Measurements from ENCODE around the gene P2RX5.
"Not testable (repeated sequence)": the region's sequence is repeated elsewhere in the genome, so short reads cannot be mapped to it uniquely, and the experiment has no call there.

Gene P2RX5, protein sequence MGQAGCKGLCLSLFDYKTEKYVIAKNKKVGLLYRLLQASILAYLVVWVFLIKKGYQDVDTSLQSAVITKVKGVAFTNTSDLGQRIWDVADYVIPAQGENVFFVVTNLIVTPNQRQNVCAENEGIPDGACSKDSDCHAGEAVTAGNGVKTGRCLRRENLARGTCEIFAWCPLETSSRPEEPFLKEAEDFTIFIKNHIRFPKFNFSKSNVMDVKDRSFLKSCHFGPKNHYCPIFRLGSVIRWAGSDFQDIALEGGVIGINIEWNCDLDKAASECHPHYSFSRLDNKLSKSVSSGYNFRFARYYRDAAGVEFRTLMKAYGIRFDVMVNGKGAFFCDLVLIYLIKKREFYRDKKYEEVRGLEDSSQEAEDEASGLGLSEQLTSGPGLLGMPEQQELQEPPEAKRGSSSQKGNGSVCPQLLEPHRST

DNA sequence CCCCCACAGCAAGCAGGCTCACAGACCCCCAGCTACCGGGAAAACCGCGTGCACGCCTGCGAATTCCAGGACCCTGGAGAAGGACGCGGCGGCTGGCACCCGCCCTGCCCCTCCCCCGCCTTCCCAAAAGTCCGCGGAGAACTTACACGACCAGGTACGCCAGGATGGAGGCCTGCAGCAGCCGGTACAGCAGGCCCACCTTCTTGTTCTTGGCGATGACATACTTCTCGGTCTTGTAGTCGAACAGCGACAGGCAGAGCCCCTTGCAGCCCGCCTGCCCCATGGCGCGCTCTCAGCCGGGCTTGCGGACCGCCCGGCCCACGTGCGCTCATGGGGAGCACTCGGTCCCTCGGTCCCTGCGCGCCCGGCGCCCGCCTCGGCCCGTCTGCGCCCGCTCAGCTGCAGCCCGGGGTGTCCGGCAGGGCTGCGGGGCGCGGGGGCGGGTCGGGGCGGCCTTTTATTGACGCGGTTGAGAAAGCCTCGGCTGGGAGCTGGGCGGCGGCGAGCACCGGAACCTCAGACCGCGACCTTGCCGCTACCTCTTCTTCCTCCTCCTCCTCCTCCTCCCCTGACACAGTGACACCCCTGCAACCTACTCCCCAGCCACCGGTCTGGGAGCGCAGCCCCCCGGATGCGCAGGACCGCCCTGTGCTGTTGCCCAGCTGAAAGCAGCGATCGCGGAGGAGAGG is at the start of gene P2RX5:
Gene P2RX5 (minus strand): TSS at position 433 of the 689 bp plus-strand sequence. CDS start 150 bp downstream, at position 283.
- peak; percentile 5 for DNase-seq

DNA sequence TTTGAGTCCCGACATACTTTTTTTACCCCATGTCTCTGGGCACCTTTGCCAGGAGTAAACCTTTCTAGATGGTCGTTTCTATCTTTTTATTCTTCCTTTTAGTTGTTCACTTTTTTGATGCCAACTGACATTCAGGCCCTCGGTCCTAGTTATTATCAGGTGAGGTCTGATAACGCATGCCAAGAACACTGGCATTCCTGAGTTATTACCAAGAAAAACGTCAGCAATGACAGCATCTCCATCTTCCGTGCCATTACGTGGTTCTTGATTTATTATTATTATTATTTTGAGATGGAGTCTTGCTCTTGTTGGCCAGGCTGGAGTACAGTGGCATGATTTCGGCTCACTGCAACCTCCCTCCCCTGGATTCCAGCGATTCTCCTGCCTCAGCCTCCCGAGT is 49.1 kb upstream of the P2RX5 start:
- no peak for DNase-seq

DNA sequence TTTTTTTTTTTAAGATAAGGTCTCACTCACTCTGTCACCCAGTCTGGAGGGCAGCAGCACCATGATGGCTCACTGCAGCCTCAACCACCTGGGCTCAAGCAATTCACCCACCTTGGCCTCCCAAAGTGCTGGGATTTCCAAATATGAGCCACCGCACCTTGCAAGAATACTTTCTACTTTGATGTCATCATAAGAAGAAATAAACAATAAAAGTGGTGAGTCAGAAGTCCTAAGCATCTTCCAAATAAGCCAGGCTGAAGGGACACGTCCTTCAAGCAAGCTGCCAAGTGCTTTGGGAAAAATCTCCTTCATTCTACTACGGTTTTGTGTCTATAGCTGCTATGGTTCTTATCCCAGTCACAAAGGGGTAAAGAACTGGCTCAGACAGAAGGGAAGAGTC is 48.1 kb upstream of the P2RX5 start:
- DNase-seq: no peak

DNA sequence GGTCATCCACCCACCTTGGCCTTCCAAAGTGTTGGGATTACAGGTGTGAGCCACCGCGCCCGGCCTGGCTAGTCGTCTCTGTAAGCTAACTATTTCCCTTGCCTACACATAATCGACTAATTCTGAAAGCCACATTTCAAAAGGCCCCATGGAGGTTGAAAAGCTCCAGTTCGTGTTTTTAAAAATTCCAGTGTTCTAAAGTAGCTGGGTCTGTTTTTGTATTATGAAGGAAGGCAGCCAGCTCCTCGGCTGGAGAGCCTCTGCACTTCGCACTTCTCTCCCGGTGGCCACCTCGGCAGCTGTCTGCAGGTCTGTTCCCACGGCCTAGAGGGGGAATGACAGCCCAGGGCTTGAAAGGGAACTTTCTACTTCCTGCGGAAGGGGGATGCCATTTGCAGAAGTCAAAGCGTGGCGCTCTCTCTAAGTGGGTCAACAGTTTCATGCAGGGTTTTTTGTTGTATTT is 44.7 kb upstream of the P2RX5 start:
- DNase-seq: peak; percentile 23

DNA sequence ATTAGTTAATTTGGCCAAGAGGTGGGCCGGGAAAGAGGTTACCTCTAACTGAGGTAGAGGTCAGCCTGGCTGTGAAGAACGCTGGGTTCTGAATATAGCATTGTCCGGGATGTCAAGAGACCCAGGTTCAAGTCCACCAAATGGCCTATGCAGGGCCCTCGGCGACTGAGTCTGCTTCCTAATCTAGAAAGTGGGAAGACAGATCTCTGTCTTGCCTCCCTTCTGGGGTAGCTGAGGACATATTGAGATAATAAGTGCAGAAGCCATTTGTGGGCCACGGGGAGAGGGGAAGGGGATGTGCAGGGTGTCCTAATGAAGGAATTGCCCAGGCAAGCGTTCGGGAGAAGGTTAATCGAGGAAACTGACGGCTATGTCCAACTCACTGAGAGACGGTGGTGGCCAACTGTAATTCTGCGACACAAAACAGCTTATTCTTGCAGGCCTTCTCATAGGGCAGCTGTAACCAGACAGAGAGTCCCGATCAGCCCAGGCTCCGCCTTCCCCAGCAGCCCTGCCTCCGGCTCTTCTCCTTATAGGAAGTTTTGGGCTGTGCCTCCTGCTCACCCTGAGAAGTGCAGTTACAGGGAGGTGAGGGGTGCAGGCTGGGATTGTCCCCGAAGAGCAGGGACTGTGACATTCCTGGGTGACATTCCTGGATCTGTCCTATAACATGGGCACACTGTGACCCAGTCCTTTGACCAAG is 43.6 kb upstream of the P2RX5 start:
- no peak for DNase-seq

DNA sequence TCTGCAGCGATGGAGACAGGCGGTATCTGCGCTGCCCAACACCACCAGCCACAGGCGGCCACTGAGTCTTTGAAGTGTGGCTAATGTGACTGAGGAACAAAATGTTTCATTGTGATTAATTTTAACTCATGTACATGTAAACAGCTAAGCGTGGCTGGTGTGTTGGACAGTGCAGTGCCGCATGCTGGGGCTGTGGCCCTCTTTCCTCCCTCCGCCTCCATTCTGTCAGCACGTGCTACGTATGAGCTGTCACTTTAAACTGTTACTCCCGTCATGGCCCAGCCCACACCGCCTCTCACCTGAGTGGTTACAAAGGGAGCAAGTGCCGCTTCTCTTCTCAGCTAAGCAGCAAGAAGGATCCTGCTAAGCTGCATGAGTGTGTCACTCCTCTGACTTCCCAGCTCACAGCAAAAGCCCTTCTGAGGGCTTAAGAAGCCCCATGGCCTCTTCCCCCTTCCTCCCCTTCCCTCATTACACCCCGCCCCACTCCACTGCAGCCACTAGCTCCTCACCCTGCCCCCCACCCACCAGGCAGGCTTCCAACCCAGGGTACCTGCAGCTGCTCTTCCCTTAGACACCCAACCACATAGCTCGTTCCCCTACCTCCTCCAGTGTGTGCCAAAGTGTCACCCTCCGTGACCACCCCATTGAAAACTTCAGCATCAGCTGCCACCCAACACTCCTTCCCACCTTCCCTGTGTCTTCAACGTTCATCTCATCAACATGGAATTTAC is 42.8 kb upstream of the P2RX5 start:
- DNase-seq: no peak

DNA sequence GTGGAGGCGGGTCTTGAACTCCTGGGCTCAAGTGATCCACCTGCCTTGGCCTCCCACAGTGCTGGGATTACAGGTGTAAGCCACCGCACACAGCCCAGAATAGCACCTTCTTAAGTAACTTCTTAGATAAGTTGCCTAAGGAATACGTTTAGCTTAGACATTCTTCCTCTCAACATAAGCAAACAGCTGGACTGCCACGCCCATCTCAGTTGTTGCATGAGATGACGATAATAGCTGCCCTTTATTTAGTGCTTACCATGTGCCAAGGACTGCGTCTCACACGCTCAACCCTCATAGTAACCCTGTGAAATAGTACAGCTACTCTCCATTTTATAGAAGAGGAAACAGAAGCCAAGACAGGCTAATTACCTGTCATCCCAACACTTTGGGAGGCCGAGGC is 39.6 kb upstream of the P2RX5 start:
- no peak for DNase-seq

DNA sequence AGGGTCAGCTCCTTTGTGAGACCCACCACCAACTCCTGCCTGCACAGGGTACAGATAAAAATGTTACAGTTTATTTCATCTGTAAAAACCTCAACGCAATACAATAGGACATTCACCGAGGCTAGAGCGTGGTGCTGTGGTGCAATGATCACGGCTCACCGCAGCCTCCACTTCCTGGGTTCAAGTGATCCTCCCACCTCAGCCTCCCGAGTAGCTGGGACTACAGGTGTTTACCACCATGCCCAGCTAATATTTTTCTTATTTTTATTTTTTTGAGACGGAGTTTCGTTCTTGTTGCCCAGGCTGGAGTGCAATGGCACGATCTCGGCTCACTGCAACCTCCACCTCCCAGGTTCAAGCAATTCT is 38.9 kb upstream of the P2RX5 start:
- DNase-seq: not testable (repeated sequence)

DNA sequence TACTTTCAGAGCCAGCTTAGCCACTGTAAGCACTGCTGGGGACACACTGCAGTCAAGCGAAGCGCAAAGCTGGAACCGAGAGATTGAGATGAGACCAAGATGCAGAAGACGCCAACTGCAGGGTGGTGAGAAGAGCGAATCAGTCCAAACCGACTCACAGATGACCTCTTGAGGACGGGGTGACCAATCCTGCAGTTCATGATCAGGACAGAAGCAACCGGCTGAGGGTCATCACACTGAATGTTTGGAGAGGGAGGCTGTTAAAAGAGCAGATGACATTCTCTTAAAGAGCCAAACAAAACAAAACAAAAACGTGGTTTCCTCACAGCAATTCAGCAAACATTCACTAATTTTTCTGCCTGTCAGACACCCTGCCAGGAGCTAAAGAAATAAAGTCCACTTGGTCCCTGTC is 36.3 kb upstream of the P2RX5 start:
- DNase-seq: no peak

DNA sequence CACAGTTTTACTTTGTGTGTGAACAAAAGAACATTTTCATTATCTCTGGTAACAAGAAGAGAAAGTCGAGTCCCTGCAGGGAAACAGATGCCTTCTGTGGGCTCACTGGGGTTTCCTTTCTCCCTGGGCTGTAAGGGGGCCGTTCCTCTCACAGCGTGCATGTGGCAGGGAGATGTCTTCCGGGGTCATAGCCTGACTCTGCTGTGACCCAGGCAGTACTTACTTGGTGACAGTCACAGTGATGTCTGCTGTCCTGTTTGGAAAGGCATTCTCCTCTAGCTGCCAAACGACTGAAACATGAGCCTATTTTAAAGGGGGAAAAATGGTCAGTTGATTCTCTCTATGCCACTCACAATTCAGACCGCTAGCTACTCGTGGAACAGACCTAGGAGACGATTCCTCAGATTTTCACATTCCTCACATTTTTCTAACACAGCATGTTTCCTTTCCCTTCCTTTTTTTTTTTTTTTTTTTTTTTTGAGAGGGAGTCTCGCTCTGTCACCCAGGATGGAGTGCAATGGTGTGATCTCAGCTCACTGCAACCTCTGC is 35.0 kb upstream of the P2RX5 start:
- no peak for DNase-seq

DNA sequence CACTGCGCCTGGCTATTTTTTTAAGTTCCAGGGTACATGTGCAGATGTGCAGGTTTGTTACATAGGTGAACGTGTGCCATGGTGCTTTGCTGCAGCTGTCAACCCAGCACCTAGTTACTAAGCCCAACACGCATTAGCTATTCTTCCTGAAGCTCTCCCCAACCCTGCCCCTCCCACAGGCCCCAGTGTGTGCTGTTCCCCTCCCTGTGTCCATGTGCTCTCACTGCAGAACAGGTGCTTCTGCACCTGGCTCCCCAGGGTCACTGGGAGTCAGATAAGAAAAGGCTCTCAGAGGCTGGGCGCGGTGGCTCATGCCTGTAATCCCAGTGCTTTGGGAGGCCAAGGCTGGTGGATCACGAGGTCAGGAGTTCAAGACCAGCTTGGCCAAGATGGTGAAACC is 33.9 kb upstream of the P2RX5 start:
- no peak for DNase-seq

DNA sequence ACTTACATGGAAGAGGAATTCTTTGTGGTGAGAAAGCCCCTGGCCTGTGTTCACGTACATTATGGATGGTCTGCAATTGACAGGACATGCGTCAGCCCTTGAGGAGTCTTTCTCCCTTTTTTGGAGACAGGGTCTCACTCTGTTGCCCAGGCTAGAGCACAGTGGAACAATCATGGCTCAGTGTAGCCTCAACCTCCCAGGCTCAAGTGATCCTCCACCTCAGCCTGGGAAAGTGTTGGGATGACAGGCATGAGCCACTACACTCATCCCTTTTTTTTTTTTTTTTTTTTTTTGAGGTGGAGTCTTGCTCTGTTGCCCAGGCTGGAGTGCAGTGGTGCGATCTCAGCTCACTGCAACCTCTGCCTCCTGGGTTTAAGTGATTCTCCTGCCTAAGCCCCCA is 32.1 kb upstream of the P2RX5 start:
- DNase-seq: not testable (repeated sequence)

DNA sequence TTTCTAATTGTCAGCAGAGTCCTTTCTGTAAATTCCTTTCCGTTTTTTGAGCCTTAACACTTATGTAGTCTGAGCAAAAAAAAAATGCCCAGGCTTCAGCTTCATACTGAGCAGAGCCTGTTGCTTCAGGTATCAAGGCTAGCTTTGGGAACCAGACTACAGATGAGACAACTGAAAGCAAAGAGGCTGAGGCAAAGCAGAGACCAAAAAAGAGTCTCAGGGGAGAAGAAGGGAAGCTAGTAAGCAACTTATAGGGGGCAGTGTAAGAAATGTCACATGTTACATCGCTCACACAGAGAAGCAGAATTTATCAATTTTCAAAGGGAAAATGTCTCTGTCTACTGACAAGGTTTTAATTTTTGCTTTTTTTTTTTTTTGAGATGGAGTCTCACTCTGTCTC is 31.1 kb upstream of the P2RX5 start:
- no peak for DNase-seq

DNA sequence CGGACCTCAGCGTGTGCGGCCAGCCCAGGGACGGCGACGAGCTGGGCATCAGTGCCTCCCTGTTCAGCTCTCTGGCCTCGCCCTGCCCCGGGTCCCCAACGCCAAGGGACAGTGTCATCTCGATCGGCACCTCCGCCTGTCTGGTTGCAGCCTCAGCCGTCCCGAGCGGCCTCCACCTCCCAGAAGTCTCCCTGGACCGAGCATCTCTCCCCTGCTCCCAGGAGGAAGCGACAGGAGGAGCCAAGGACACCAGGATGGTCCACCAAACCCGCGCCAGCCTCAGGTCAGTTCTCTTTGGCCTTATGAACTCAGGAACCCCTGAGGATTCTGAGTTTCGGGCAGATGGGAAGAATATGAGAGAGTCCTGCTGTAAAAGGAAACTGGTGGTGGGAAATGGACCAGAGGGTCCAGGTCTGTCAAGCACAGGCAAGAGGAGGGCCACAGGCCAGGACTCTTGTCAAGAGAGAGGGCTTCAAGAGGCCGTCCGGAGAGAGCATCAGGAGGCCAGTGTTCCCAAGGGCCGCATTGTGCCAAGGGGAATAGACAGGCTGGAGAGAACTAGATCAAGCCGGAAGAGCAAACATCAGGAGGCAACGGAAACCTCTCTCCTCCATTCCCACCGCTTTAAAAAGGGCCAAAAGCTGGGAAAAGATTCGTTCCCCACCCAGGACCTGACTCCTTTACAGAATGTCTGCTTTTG is 28.6 kb upstream of the P2RX5 start:
- no peak for DNase-seq

DNA sequence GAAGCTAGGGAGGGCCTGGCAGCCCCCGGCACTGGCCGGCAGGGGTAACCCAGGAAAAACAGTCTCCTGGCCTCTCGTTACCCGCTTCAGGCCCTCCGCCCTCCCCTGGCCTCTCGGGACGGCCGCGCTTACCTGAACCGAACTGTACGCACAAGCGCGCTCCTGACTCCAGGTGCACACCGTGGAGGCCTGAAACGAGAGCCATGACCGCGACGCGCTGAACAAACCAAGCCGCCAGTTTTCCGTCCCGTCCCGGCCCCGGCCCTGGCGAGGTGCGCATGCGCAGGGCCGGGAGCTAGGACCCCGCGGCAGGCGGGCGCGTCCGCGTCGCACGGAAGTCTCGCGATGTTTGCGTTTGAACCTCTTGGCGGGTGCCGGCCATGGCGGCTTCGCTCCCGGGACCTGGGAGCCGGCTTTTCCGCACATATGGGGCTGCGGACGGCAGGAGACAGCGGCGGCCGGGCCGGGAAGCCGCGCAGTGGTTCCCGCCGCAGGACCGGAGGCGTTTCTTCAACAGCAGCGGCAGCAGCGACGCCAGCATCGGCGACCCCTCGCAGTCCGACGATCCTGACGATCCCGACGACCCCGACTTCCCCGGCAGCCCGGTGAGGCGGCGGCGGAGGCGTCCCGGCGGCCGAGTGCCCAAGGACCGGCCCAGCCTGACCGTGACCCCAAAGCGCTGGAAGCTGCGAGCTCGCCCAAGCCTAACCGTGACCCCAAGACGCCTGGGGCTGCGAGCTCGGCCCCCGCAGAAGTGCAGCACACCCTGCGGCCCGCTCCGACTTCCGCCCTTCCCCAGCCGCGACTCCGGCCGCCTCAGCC is 27.8 kb upstream of the P2RX5 start, which contains the start of gene HASPIN:
Gene HASPIN (plus strand): TSS at position 348 of the 822 bp plus-strand sequence. CDS start 33 bp downstream, at position 381.
- DNase-seq: peak; percentile 16

DNA sequence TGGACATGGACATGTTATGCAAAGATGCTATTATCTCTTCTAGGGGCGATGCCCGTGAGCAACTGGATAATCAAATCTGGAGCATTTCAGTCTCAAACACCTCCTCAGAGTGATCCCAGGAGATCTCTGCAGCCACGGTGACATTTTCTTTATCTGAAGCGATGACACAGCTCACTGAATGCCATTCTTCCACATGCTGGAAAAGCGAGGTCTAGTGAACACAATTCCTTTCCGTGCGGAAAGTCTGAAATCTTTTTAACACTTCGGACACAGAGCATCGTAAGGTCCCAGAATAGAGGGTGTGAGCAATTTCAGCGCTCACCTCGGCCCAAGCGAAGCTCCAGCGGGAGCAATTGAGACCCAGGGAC is 27.2 kb upstream of the P2RX5 start:
- DNase-seq: no peak

DNA sequence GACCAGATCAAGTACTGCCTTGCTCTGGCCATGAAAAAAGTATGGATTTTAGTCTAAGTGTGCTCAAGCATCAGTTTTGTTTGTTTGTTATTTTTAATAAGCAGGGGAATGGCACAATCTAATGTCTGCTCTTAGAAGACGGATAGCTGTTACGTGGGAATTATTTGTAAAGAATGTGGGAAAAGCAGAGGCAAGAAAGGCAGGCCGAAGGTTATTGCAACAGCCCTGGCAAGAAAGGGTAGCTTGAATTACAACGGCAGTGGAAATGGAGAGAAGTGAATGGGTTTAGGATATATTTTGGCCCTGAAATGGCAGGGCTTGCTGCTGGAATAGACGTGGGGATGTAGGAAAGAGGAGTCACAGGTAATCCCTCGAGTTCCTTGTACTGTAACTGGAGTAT is 26.8 kb upstream of the P2RX5 start:
- no peak for DNase-seq

DNA sequence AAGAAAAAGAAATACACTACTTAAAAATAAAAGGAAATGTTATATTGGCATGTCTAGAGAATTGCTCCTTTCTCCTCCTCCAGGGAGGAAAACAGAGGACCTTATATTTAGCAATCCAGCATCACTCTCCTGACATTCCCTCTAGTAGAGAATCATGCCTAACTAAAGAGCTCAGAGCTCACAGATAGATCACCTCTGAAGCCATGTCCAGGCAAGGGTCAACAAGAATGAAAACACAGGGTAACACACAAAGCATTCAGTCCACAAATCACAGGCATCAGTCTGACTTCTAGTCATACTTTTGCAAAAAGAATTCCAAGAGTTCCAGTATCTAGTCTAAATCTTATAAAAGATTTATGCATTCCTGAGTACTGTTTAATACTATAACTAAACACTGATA is 23.3 kb upstream of the P2RX5 start:
- no peak for DNase-seq

DNA sequence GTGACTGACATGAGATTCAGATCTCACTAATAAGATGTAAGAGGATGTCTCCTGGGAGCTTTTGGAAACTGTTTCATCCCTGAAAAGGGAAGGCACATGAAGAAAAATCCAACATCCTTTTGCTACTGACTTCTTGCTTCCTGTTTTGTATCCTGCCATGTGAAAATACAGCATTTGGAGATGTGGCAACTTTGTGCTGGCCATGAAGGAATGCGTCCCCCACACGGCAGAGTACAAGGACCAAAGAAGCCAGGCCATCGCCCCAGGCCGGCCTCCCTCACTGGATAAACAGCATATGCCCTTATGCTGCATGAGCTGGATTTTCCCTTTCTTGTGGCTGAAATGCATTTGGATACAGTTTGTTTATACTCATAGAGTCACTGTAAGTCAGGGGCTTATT is 22.2 kb upstream of the P2RX5 start:
- DNase-seq: no peak

DNA sequence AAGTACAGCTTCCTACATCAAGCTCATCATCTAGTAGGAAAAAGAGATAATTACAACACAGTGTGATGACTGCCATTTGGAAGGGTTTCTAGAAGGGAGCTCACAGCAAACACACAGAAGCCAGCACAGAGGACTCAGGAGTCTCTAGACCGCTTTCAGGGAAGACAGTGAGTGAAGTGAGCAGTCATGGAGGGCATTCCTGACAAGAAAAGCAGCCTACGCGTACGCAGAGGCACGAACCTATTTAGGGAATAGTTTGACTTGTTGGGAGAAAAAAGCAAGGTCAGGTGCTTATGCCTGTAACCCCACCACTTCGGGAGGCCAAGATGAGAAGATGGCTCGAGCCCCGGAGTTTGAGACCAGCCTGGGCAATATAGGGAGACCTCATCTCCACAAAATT is 19.3 kb upstream of the P2RX5 start:
- DNase-seq: no peak

DNA sequence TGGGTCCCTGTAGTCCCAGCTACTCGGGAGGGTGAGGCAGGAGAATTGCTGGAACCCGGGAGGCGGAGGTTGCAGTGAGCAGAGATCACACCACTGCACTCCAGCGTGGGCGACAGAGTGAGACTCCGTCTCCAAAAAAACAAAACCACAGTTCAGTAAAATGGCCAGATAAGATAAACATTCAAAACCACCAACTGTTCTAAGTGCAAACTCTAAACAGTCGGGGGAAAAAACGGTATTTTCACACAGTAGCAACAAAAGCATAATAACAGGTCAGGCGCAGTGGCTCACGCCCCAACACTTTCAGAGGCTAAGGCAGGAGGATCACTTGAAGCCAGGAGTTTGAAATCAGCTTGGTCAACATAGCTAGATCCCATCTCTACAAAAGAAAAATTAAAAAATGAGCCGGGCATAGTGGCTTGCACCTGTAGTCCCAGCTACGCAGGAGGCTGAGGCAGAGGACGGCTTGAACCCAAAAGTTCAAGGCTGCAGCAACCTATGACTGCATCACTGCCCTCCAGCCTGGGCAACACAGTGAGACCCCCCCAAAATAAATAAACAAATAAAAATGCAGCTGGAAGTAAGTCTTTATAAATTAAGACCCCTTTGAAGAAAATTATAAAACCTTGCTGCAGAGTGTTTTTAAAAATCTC is 17.0 kb upstream of the P2RX5 start:
- no peak for DNase-seq
